Right lobe of liver (tissue), 6 donors: ENCODE measurements around the gene PCBP4. TPM values are rescaled to one million over a fixed set of nuclear protein-coding genes. Genes with fewer than 3 reads are reported as not detected.
A peak's percentile ranks its signal among the peaks of the same experiment; 100 is the strongest.

ENCODE experiments used
- ATAC-seq, 4 donors: fragments of 200-7000 bp; cut with Tn5 transposase; one replicate each; pipeline ENCODE4 v1.9.1; 2020; ENCODE audit warnings: mild to moderate bottlenecking in 4 of 4, moderate library complexity in 4 of 4
- DNase-seq, 3 donors: peaks; one replicate each; pipeline ENCODE4 v3.0.0-alpha.2; 2020
- H3K27ac ChIP-seq, 3 donors: fragments of 200-600 bp; one replicate each; pipeline ENCODE4 v1.8.0; 2022
- H3K27me3 ChIP-seq, 2 donors: fragments of 200-600 bp; one replicate each; pipeline ENCODE4 v1.8.0; 2022
- H3K36me3 ChIP-seq, 4 donors: fragments of 200-600 bp; sonication (generic) in 1 of 4; one replicate each; pipeline versions ENCODE4 v1.5.1 to v1.8.0; 2017 to 2022; ENCODE audit warnings: control low read depth in 1 of 4
- H3K4me1 ChIP-seq, 4 donors: fragments of 200-600 bp; sonication (generic) in 1 of 4; one replicate each; pipeline versions ENCODE4 v1.5.1 to v1.8.0; 2017 to 2022; ENCODE audit warnings: control low read depth in 1 of 4
- H3K4me3 ChIP-seq, 3 donors: fragments of 200-600 bp; one replicate each; pipeline ENCODE4 v1.8.0; 2022
- H3K9me3 ChIP-seq, 4 donors: fragments of 200-600 bp; sonication (generic) in 1 of 4; one replicate each; pipeline versions ENCODE4 v1.5.1 to v1.8.0; 2017 to 2022; ENCODE audit warnings: control low read depth in 1 of 4
- CTCF ChIP-seq, 4 donors: fragments of 200-600 bp in 3 of 4; fragments of 450-650 bp in 1 of 4; IDR thresholded peaks; one replicate each; pipeline versions ENCODE4 v1.5.1 to v1.8.0; 2016 to 2022; ENCODE audit warnings: antibody characterized with exemption in 4 of 4, mild to moderate bottlenecking in 2 of 4
- POLR2A ChIP-seq: fragments of 450-650 bp; IDR thresholded peaks from one replicate; pipeline ENCODE4 v1.6.1; 2017; ENCODE audit warnings: antibody characterized with exemption, mild to moderate bottlenecking
- WGBS: methylation state at CpG from one replicate; pipeline ENCODE4 v1.1.6; 2018; ENCODE audit warnings: low coverage, low lambda C conversion rate; ENCODE audit not compliant: insufficient coverage; ENCODE audit errors: missing lambda C conversion rate; 5-methylcytosine and 5-hydroxymethylcytosine counted together
- intact Hi-C, 2 donors: fragments of 100-400 bp; cut with DNase I; formaldehyde crosslinking; loops; one replicate each; pipeline versions ENCODE4 v1.11.2 to v1.14.1; 2022
- total RNA-seq, 6 experiments: library from RNA; depleted of rRNA in 2 of 6; stranded (reverse); fragments of >200 nt in 2 of 6; fragmentation: NEBNext Ultra II Directional in 3 of 6; extraction: Animal tissue kit (Norgen Biotek cat#: 25700) in 3 of 6; gene quantifications; one replicate each; pipeline versions ENCODE4 v1.1.0 to v1.2.4, GENCODE V29; 2016 to 2023
- donor health status: DM: no; HTN: yes; CAD: no.
- donor health status: DM: no; HTN: no; CAD: no.
- donor health status: DM: no; HTN: no; CAD: no.
- donor health status: DM: no; HTN: yes; CAD: no.
- donor health status: DM: no; HTN: yes; CAD: no.

The PCBP4 gene
- total RNA-seq, 6 experiments from 2014 or later, result 6.5 to 19.2 (median 11.7) TPM

GRCh38 chr3:51957520-51958205 lies 9.6 kb downstream of the PCBP4 start:
- Histone ChIP-seq H3K4me3 (no peak overlapping the region), H3K4me1 (peaks cover 0 to 19% (median 2%) of the 10 kb centered on the region in 4 donors), H3K36me3 (no peaks in the 10 kb centered on the region), H3K27ac (no peak overlapping the region), H3K27me3 (no peaks in the 10 kb centered on the region), H3K9me3 (no peaks in the 10 kb centered on the region)
- 100% methylated on average over 1 of the region's 15 CpGs for WGBS
- no peak for TF ChIP-seq POLR2A
- no peak for TF ChIP-seq CTCF (IDR thresholded peaks at IDR 0.05)
- ATAC-seq (no peak), DNase-seq (no peak)
- intact Hi-C loops, result no loop called here

- no CpG with 5 or more reads among the region's 97 CpGs for WGBS
- no peaks in the 10 kb centered on the region for H3K9me3 ChIP-seq
- H3K4me3 ChIP-seq, result peak overlapping the region; percentile 22 to 52 (median 41)
- H3K36me3 ChIP-seq, result no peaks in the 10 kb centered on the region
- peak in 3 of 4 donors; percentile 19 to 34 (median 33) for TF ChIP-seq CTCF (IDR thresholded peaks at IDR 0.05)
- TF ChIP-seq POLR2A, result no peak
- peak overlapping the region in 2 of 3 donors; percentile 6 to 31 for H3K27ac ChIP-seq
- H3K27me3 ChIP-seq, result no peaks in the 10 kb centered on the region
- intact Hi-C loops, result no loop called here
- H3K4me1 ChIP-seq, result peaks cover 0 to 19% (median 2%) of the 10 kb centered on the region in 4 donors
- ATAC-seq, result peak; percentile 77 to 82 (median 79)
- peak in 1 of 3 donors; percentile 57 for DNase-seq
These were observed 11.1 kb downstream of the PCBP4 start for GRCh38 chr3:51955893-51956770.

GRCh38 chr3:51955175-51955892 lies 11.9 kb downstream of the PCBP4 start, which contains the start of gene GPR62:
GPR62 (plus strand) TSS chr3:51955381; CDS start chr3:51955653, 272 bp downstream.
- intact Hi-C loops, result no loop called here
- WGBS, result 61% methylated on average over 5 of the region's 33 CpGs
- Histone ChIP-seq H3K27me3 (no peaks in the 10 kb centered on the region), H3K36me3 (no peaks in the 10 kb centered on the region), H3K9me3 (no peaks in the 10 kb centered on the region), H3K4me1 (peaks cover 0 to 19% (median 2%) of the 10 kb centered on the region in 4 donors), H3K4me3 (peak within 1 kb of the TSS; percentile 22 to 52 (median 41)), H3K27ac (peak within 1 kb of the TSS in 2 of 3 donors; percentile 6 to 31)
- DNase-seq (no peak), ATAC-seq (no peak)
- TF ChIP-seq POLR2A, result no peak
- no peak for TF ChIP-seq CTCF (IDR thresholded peaks at IDR 0.05)

GRCh38 chr3:51954713-51955112 lies 12.5 kb downstream of the PCBP4 start:
- Histone ChIP-seq H3K9me3 (no peaks in the 10 kb centered on the region), H3K36me3 (no peaks in the 10 kb centered on the region), H3K27me3 (no peaks in the 10 kb centered on the region), H3K4me3 (no peak overlapping the region), H3K4me1 (peaks cover 0 to 19% (median 2%) of the 10 kb centered on the region in 4 donors), H3K27ac (no peak overlapping the region)
- TF ChIP-seq CTCF (IDR thresholded peaks at IDR 0.05), result no peak
- no peak for TF ChIP-seq POLR2A
- intact Hi-C loops, result no loop called here
- 15% methylated on average over 1 of the region's 1 CpG for WGBS
- ATAC-seq (no peak), DNase-seq (no peak)
